Fibroblast of lung (primary cell): ENCODE data around the gene CRYBB2. TPM values are rescaled to one million over a fixed set of nuclear protein-coding genes. Genes with fewer than 3 reads are reported as not detected.
"Not testable (repeated sequence)": the region's sequence is repeated elsewhere in the genome, so short reads cannot be mapped to it uniquely, and the experiment has no call there.

Experiments
- DNase-seq, 2 donors: peaks; one replicate each; pipeline versions ENCODE4 v3.0.0 to v3.0.0-alpha.2; 2010; ENCODE audit warnings: low read depth in 2 of 2
- H2AFZ ChIP-seq: 2 replicates; pipeline ENCODE4 v1.5.1; 2012; ENCODE audit warnings: low read length, control low read depth, inconsistent platforms
- H3K27ac ChIP-seq: 2 replicates; pipeline ENCODE4 v1.5.1; 2011; ENCODE audit warnings: low read length, control low read depth; ENCODE audit not compliant: insufficient read depth
- H3K27me3 ChIP-seq: 2 replicates; pipeline ENCODE4 v1.5.1; 2011; ENCODE audit warnings: mild to moderate bottlenecking, low read length; ENCODE audit not compliant: control insufficient read depth, insufficient read depth
- H3K36me3 ChIP-seq: 2 replicates; pipeline ENCODE4 v1.5.1; 2011; ENCODE audit warnings: low read length; ENCODE audit not compliant: control insufficient read depth, insufficient read depth
- H3K4me1 ChIP-seq: 2 replicates; pipeline ENCODE4 v1.5.1; 2011; ENCODE audit warnings: low read length; ENCODE audit not compliant: control insufficient read depth, insufficient read depth; ENCODE audit errors: extremely low read depth
- H3K4me2 ChIP-seq: 2 replicates; pipeline ENCODE4 v1.5.1; 2011; ENCODE audit warnings: low read length, control low read depth; ENCODE audit not compliant: insufficient read depth; ENCODE audit errors: extremely low read depth
- H3K4me3 ChIP-seq, 4 experiments: fragments of 200-600 bp in 1 of 4; sonication (generic) in 1 of 4; replicated peaks in 1 of 4; 2 replicates each; pipeline ENCODE4 v1.5.1; 2011 to 2016; ENCODE audit warnings: low read length in 4 of 4, low read depth in 3 of 4, mild to moderate bottlenecking in 3 of 4, control low read depth in 2 of 4, inconsistent platforms in 1 of 4, mixed read lengths in 1 of 4; ENCODE audit not compliant: insufficient read depth in 1 of 4; ENCODE audit errors: control extremely low read depth in 1 of 4
- H3K79me2 ChIP-seq: 2 replicates; pipeline ENCODE4 v1.5.1; 2012; ENCODE audit warnings: mild to moderate bottlenecking, low read length, inconsistent platforms; ENCODE audit not compliant: control insufficient read depth, insufficient read depth
- H3K9ac ChIP-seq: 2 replicates; pipeline ENCODE4 v1.5.1; 2011; ENCODE audit warnings: mild to moderate bottlenecking, low read length, control low read depth; ENCODE audit not compliant: insufficient read depth
- H3K9me3 ChIP-seq: 2 replicates; pipeline ENCODE4 v1.5.1; 2012; ENCODE audit warnings: low read depth, low read length; ENCODE audit not compliant: control insufficient read depth, insufficient read depth
- H4K20me1 ChIP-seq: 2 replicates; pipeline ENCODE4 v1.5.1; 2011; ENCODE audit warnings: low read length; ENCODE audit not compliant: control insufficient read depth, insufficient read depth; ENCODE audit errors: extremely low read depth
- polyA plus RNA-seq, 2 donors: library from polyadenylated mRNA; depleted of rRNA in 1 of 2; stranded (reverse) in 1 of 2; unstranded in 1 of 2; fragments of >200 nt; gene quantifications; 2 replicates each; pipeline ENCODE4 v1.2.1, GENCODE V29; 2011 to 2012; ENCODE audit warnings: missing spikeins in 1 of 2
- total RNA-seq: library from RNA; depleted of rRNA; stranded (reverse); fragments of >200 nt; gene quantifications from 2 replicates; pipeline ENCODE4 v1.2.1, GENCODE V29; 2014

The CRYBB2 gene
- total and polyA plus RNA-seq, 2 donors (not counting 1 experiment from before 2014, with no cell fraction given): not detected

- H2AFZ ChIP-seq, H3K4me2 ChIP-seq, H3K36me3 ChIP-seq, H4K20me1 ChIP-seq, H3K27ac ChIP-seq, H3K4me1 ChIP-seq, DNase-seq, H3K9me3 ChIP-seq, H3K79me2 ChIP-seq, H3K27me3 ChIP-seq, H3K4me3 ChIP-seq, H3K9ac ChIP-seq: not testable (repeated sequence)
Observed at GRCh38 chr22:25267567-25267966, 48.1 kb downstream of the CRYBB2 start.

DNA sequence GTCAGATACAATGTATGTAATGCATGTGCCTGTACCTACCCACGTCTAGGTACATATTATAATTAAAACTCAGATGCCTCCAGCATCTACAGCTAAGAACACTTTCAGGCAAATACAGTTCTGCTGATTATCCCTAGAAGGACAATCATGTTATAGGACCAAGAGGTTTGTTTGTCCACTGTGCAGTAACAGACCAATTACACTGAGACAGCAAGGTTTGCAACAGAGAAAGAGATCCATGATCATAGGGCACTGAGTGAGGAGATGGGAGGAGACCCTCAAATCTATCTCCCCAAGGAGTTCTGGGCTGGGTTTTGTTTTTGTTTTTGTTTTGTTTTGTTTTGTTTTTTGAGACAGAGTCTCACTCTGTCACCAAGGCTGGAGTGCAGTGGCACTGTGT lies 49.5 kb downstream of the CRYBB2 start:
- H3K36me3 ChIP-seq, H3K27ac ChIP-seq, H3K27me3 ChIP-seq, H4K20me1 ChIP-seq, H2AFZ ChIP-seq, H3K79me2 ChIP-seq, H3K9ac ChIP-seq, DNase-seq, H3K9me3 ChIP-seq, H3K4me3 ChIP-seq, H3K4me2 ChIP-seq, H3K4me1 ChIP-seq: not testable (repeated sequence)

DNA sequence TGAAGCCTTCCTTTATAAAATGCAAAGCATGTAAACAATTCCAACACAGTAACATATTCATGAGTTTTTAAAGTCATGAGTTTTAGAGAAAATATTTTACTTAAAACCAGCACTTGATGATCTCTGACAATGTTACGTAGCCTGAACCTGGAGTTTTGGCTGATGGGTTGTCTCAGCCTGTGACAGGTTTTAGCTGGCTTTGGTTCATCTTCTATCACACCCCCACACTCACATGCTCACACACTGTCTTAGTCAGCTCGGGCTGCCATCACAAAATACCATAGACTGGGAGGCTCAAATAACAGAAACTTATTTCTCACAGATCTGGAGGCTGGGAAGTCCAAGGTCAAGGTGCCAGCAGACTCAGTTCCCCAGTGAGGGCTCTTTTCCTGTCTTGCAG lies 50.6 kb downstream of the CRYBB2 start:
- H3K27ac ChIP-seq, H3K27me3 ChIP-seq, H3K4me1 ChIP-seq, H3K79me2 ChIP-seq, H3K9ac ChIP-seq, H3K4me2 ChIP-seq, H3K4me3 ChIP-seq, H3K9me3 ChIP-seq, H4K20me1 ChIP-seq, H2AFZ ChIP-seq, H3K36me3 ChIP-seq, DNase-seq: not testable (repeated sequence)

- not testable (repeated sequence) for H3K4me2 ChIP-seq, H3K79me2 ChIP-seq, H3K27me3 ChIP-seq, H4K20me1 ChIP-seq, H3K9me3 ChIP-seq, H2AFZ ChIP-seq, H3K9ac ChIP-seq, H3K36me3 ChIP-seq, H3K4me3 ChIP-seq, H3K27ac ChIP-seq, H3K4me1 ChIP-seq, DNase-seq
Observed at GRCh38 chr22:25273231-25273630, 53.8 kb downstream of the CRYBB2 start.

GRCh38 chr22:25273928-25274327 lies 54.5 kb downstream of the CRYBB2 start:
- H3K9me3 ChIP-seq, H4K20me1 ChIP-seq, H3K27ac ChIP-seq, H3K4me2 ChIP-seq, H3K79me2 ChIP-seq, H2AFZ ChIP-seq, H3K36me3 ChIP-seq, H3K4me1 ChIP-seq, H3K9ac ChIP-seq, H3K27me3 ChIP-seq, H3K4me3 ChIP-seq, DNase-seq: not testable (repeated sequence)

- not testable (repeated sequence) for DNase-seq, H3K36me3 ChIP-seq, H3K9me3 ChIP-seq, H3K9ac ChIP-seq, H3K4me2 ChIP-seq, H4K20me1 ChIP-seq, H3K27ac ChIP-seq, H3K4me3 ChIP-seq, H3K79me2 ChIP-seq, H2AFZ ChIP-seq, H3K4me1 ChIP-seq
- peaks cover 14% of the 10 kb centered on the region for H3K27me3 ChIP-seq
Observed at GRCh38 chr22:25280118-25280517, 60.7 kb downstream of the CRYBB2 start.
